HEK293 (cell line): Measurements from ENCODE around the gene MRPL34.

Source experiments
- KLF8 ChIP-seq: fragments of 450-650 bp; formaldehyde crosslinking; IDR thresholded peaks from 2 replicates; pipeline ENCODE4 v1.5.1; 2016; ENCODE audit warnings: missing biosample characterization, missing genetic modification characterization
- RBAK ChIP-seq: fragments of 450-650 bp; formaldehyde crosslinking; IDR thresholded peaks from 2 replicates; pipeline ENCODE4 v1.5.1; 2016; ENCODE audit warnings: missing biosample characterization, missing genetic modification characterization
- SETDB1 ChIP-seq: IDR thresholded peaks from one replicate; pipeline ENCODE4 v1.6.1; 2017; ENCODE audit warnings: mild to moderate bottlenecking, low read length, moderate library complexity, mixed read lengths; ENCODE audit not compliant: insufficient read length
- SP7 ChIP-seq: fragments of 450-650 bp; formaldehyde crosslinking; IDR thresholded peaks from 2 replicates; pipeline ENCODE4 v1.5.1; 2016; ENCODE audit warnings: missing biosample characterization, missing genetic modification characterization
- ZNF121 ChIP-seq: fragments of 450-650 bp; formaldehyde crosslinking; IDR thresholded peaks from 2 replicates; pipeline ENCODE4 v1.5.1; 2016; ENCODE audit warnings: missing biosample characterization, missing genetic modification characterization
- ZNF211 ChIP-seq: fragments of 450-650 bp; formaldehyde crosslinking; IDR thresholded peaks from 2 replicates; pipeline ENCODE4 v1.5.1; 2016; ENCODE audit warnings: low read depth, missing biosample characterization, missing genetic modification characterization
- ZNF274 ChIP-seq, 2 experiments: fragments of 200-500 bp in 1 of 2; fragments of 450-650 bp in 1 of 2; sonication (Bioruptor generic) in 1 of 2; formaldehyde crosslinking in 1 of 2; IDR thresholded peaks; 2 replicates each; pipeline versions ENCODE4 v1.5.1 to v1.6.1; 2014 to 2016; ENCODE audit warnings: borderline replicate concordance in 1 of 2, inconsistent platforms in 1 of 2, low read length in 1 of 2, missing biosample characterization in 1 of 2, missing genetic modification characterization in 1 of 2
- ZNF292 ChIP-seq: fragments of 450-650 bp; formaldehyde crosslinking; IDR thresholded peaks from 2 replicates; pipeline ENCODE4 v1.5.1; 2016; ENCODE audit warnings: low read depth, missing biosample characterization, missing genetic modification characterization, borderline replicate concordance
- ZNF311 ChIP-seq: fragments of 450-650 bp; formaldehyde crosslinking; IDR thresholded peaks from 2 replicates; pipeline ENCODE4 v1.5.1; 2017; ENCODE audit warnings: missing biosample characterization, missing genetic modification characterization, borderline replicate concordance
- ZNF341 ChIP-seq: fragments of 450-650 bp; formaldehyde crosslinking; IDR thresholded peaks from 2 replicates; pipeline ENCODE4; 2016; ENCODE audit warnings: low read depth, missing biosample characterization, missing genetic modification characterization
- ZNF354C ChIP-seq: fragments of 450-650 bp; formaldehyde crosslinking; IDR thresholded peaks from 2 replicates; pipeline ENCODE4 v1.5.1; 2016; ENCODE audit warnings: missing biosample characterization, missing genetic modification characterization, low read depth, borderline replicate concordance
- ZNF362 ChIP-seq: fragments of 450-650 bp; formaldehyde crosslinking; IDR thresholded peaks from 2 replicates; pipeline ENCODE4 v1.5.1; 2016; ENCODE audit warnings: missing biosample characterization, missing genetic modification characterization
- ZNF366 ChIP-seq: fragments of 450-650 bp; formaldehyde crosslinking; conservative IDR thresholded peaks from 2 replicates; pipeline ENCODE4 v1.5.1; 2016; ENCODE audit warnings: missing biosample characterization, missing genetic modification characterization
- ZNF518A ChIP-seq: fragments of 450-650 bp; formaldehyde crosslinking; conservative IDR thresholded peaks from 2 replicates; pipeline ENCODE4 v1.5.1; 2016; ENCODE audit warnings: low read depth, missing biosample characterization, missing genetic modification characterization
- ZNF555 ChIP-seq: fragments of 450-650 bp; formaldehyde crosslinking; conservative IDR thresholded peaks from 2 replicates; pipeline ENCODE4 v1.5.1; 2017; ENCODE audit warnings: missing biosample characterization, mild to moderate bottlenecking, missing genetic modification characterization, inconsistent platforms
- ZNF610 ChIP-seq: fragments of 450-650 bp; formaldehyde crosslinking; IDR thresholded peaks from 2 replicates; pipeline ENCODE4 v1.5.1; 2016; ENCODE audit warnings: missing biosample characterization, missing genetic modification characterization, borderline replicate concordance
- ZNF623 ChIP-seq: fragments of 450-650 bp; formaldehyde crosslinking; IDR thresholded peaks from 2 replicates; pipeline ENCODE4 v1.5.1; 2016; ENCODE audit warnings: missing biosample characterization, missing genetic modification characterization
- ZNF624 ChIP-seq: fragments of 450-650 bp; formaldehyde crosslinking; IDR thresholded peaks from 2 replicates; pipeline ENCODE4 v1.5.1; 2017; ENCODE audit warnings: missing biosample characterization, missing genetic modification characterization
- ZNF660 ChIP-seq: fragments of 450-650 bp; IDR thresholded peaks from 2 replicates; pipeline ENCODE4 v1.5.1; 2018; ENCODE audit warnings: missing biosample characterization, mild to moderate bottlenecking, missing genetic modification characterization
- ZSCAN18 ChIP-seq: fragments of 450-650 bp; formaldehyde crosslinking; IDR thresholded peaks from 2 replicates; pipeline ENCODE4 v1.5.1; 2016; ENCODE audit warnings: missing biosample characterization, missing genetic modification characterization
- ZXDB ChIP-seq: fragments of 450-650 bp; formaldehyde crosslinking; IDR thresholded peaks from 2 replicates; pipeline ENCODE4 v1.5.1; 2016; ENCODE audit warnings: missing biosample characterization, missing genetic modification characterization
- TF ChIP-seq, protein P1 (sequence below): fragments of 450-650 bp; formaldehyde crosslinking; IDR thresholded peaks from 2 replicates; pipeline ENCODE4 v1.5.1; 2017; ENCODE audit warnings: missing biosample characterization, missing genetic modification characterization
- TF ChIP-seq, protein P2 (sequence below): fragments of 450-650 bp; formaldehyde crosslinking; IDR thresholded peaks from 2 replicates; pipeline ENCODE4 v1.5.1; 2016; ENCODE audit warnings: missing biosample characterization, missing genetic modification characterization
- TF ChIP-seq, protein P3 (sequence below): fragments of 450-650 bp; formaldehyde crosslinking; IDR thresholded peaks from 2 replicates; pipeline ENCODE4 v1.5.1; 2016; ENCODE audit warnings: missing biosample characterization, missing genetic modification characterization

MRPL34 gene

GRCh38 chr19:17336872-17337674, 31.4 kb downstream of the MRPL34 start, which contains the start of gene GTPBP3 (continued):
- TF ChIP-seq, protein P1, sequence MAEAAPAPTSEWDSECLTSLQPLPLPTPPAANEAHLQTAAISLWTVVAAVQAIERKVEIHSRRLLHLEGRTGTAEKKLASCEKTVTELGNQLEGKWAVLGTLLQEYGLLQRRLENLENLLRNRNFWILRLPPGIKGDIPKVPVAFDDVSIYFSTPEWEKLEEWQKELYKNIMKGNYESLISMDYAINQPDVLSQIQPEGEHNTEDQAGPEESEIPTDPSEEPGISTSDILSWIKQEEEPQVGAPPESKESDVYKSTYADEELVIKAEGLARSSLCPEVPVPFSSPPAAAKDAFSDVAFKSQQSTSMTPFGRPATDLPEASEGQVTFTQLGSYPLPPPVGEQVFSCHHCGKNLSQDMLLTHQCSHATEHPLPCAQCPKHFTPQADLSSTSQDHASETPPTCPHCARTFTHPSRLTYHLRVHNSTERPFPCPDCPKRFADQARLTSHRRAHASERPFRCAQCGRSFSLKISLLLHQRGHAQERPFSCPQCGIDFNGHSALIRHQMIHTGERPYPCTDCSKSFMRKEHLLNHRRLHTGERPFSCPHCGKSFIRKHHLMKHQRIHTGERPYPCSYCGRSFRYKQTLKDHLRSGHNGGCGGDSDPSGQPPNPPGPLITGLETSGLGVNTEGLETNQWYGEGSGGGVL: peak; percentile 79; the same call in 1 of the 2 replicates
- TF ChIP-seq SETDB1 (peak; percentile 82), ZNF292 (tag by site-specific recombination) (no peak), KLF8 (tag by site-specific recombination) (peak; percentile 100), ZSCAN18 (tag by site-specific recombination) (peak; percentile 86), ZNF274 (IDR thresholded peaks at IDR 0.05; ENCODE audit: low read length) (no peak), ZNF274 (tag by site-specific recombination; IDR thresholded peaks at IDR 0.05; ENCODE audit: borderline replicate concordance) (no peak), ZXDB (tag by site-specific recombination) (peak; percentile 99), SP7 (tag by site-specific recombination) (peak; percentile 97), RBAK (no peak), ZNF660 (tag by site-specific recombination) (peak; percentile 96; the same call in 1 of the 2 replicates), ZNF211 (tag by site-specific recombination) (no peak; the same call in 1 of the 2 replicates), ZNF341 (tag by site-specific recombination) (peak; percentile 87), ZNF610 (tag by site-specific recombination) (peak; percentile 20), ZNF362 (tag by site-specific recombination) (no peak), ZNF623 (tag by site-specific recombination) (peak; percentile 35), ZNF624 (no peak), ZNF354C (tag by site-specific recombination) (no peak), ZNF121 (tag by site-specific recombination) (0 out of 2 replicates have a peak, but pooled peaks have one; percentile 21), ZNF555 (tag by site-specific recombination) (no peak), ZNF366 (tag by site-specific recombination) (peak; percentile 100), ZNF518A (tag by site-specific recombination) (peak; percentile 84), ZNF311 (tag by site-specific recombination) (no peak)
- TF ChIP-seq, protein P2, sequence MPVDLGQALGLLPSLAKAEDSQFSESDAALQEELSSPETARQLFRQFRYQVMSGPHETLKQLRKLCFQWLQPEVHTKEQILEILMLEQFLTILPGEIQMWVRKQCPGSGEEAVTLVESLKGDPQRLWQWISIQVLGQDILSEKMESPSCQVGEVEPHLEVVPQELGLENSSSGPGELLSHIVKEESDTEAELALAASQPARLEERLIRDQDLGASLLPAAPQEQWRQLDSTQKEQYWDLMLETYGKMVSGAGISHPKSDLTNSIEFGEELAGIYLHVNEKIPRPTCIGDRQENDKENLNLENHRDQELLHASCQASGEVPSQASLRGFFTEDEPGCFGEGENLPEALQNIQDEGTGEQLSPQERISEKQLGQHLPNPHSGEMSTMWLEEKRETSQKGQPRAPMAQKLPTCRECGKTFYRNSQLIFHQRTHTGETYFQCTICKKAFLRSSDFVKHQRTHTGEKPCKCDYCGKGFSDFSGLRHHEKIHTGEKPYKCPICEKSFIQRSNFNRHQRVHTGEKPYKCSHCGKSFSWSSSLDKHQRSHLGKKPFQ (tag by site-specific recombination): peak; percentile 43; the same call in 1 of the 2 replicates
- TF ChIP-seq, protein P3, sequence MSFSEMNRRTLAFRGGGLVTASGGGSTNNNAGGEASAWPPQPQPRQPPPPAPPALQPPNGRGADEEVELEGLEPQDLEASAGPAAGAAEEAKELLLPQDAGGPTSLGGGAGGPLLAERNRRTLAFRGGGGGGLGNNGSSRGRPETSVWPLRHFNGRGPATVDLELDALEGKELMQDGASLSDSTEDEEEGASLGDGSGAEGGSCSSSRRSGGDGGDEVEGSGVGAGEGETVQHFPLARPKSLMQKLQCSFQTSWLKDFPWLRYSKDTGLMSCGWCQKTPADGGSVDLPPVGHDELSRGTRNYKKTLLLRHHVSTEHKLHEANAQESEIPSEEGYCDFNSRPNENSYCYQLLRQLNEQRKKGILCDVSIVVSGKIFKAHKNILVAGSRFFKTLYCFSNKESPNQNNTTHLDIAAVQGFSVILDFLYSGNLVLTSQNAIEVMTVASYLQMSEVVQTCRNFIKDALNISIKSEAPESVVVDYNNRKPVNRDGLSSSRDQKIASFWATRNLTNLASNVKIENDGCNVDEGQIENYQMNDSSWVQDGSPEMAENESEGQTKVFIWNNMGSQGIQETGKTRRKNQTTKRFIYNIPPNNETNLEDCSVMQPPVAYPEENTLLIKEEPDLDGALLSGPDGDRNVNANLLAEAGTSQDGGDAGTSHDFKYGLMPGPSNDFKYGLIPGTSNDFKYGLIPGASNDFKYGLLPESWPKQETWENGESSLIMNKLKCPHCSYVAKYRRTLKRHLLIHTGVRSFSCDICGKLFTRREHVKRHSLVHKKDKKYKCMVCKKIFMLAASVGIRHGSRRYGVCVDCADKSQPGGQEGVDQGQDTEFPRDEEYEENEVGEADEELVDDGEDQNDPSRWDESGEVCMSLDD (tag by site-specific recombination): peak; percentile 64; the same call in 1 of the 2 replicates
